Inflammatory macrophage treated with lipopolysaccharide for 1 hour (primary cell): Measurements from ENCODE around the gene OPALIN.

Experiments
- DNase-seq, 2 donors: peaks; one replicate each; pipeline ENCODE4 v3.0.0-alpha.2; 2020 to 2022

Gene OPALIN

GRCh38 chr10:96358851-96359540, at the start of gene OPALIN:
OPALIN (minus strand) TSS chr10:96359002; CDS start chr10:96358896, 106 bp downstream.
- no peak for DNase-seq

GRCh38 chr10:96408201-96408600, 49.4 kb upstream of the OPALIN start:
- no peak for DNase-seq

GRCh38 chr10:96407560-96408069, 48.8 kb upstream of the OPALIN start:
- DNase-seq = no peak

- DNase-seq = no peak
Measured at GRCh38 chr10:96406091-96406490, 47.3 kb upstream of the OPALIN start.

- DNase-seq = no peak
Measured at GRCh38 chr10:96402417-96403305, 43.9 kb upstream of the OPALIN start.

GRCh38 chr10:96401036-96401435, 42.2 kb upstream of the OPALIN start:
- no peak for DNase-seq

- no peak for DNase-seq
Measured at GRCh38 chr10:96400465-96400864, 41.7 kb upstream of the OPALIN start.

GRCh38 chr10:96397902-96398301, 39.1 kb upstream of the OPALIN start:
- DNase-seq = no peak

- peak; percentile 47 to 80 for DNase-seq
Measured at GRCh38 chr10:96395931-96396877, 37.4 kb upstream of the OPALIN start.

GRCh38 chr10:96390460-96390864, 31.7 kb upstream of the OPALIN start:
- no peak for DNase-seq

- DNase-seq = no peak
Measured at GRCh38 chr10:96389785-96390184, 31.0 kb upstream of the OPALIN start.

GRCh38 chr10:96387601-96388000, 28.8 kb upstream of the OPALIN start:
- DNase-seq = no peak

- no peak for DNase-seq
Measured at GRCh38 chr10:96387161-96387560, 28.4 kb upstream of the OPALIN start.

- DNase-seq = no peak
Measured at GRCh38 chr10:96384506-96384905, 25.7 kb upstream of the OPALIN start.

- DNase-seq = peak; percentile 68 to 82
Measured at GRCh38 chr10:96380821-96381220, 22.0 kb upstream of the OPALIN start.

GRCh38 chr10:96379758-96380157, 21.0 kb upstream of the OPALIN start:
- DNase-seq = no peak

- DNase-seq = no peak
Measured at GRCh38 chr10:96378741-96379140, 19.9 kb upstream of the OPALIN start.

- DNase-seq = no peak
Measured at GRCh38 chr10:96377816-96378294, 19.1 kb upstream of the OPALIN start.

- no peak for DNase-seq
Measured at GRCh38 chr10:96376483-96376882, 17.7 kb upstream of the OPALIN start.

- DNase-seq = peak; percentile 76 to 98
Measured at GRCh38 chr10:96374985-96375830, 16.4 kb upstream of the OPALIN start.

- DNase-seq = no peak
Measured at GRCh38 chr10:96374639-96374984, 15.8 kb upstream of the OPALIN start.

GRCh38 chr10:96374004-96374403, 15.2 kb upstream of the OPALIN start:
- no peak for DNase-seq
